GM06990 (cell line): ENCODE data around the gene MAP1B.

Experiments
- DNase-seq: peaks from one replicate; pipeline ENCODE4 v3.0.0-alpha.2; 2011; ENCODE audit not compliant: insufficient read length; ENCODE audit errors: extremely low read depth
- H3K27me3 ChIP-seq: replicated peaks from 2 replicates; pipeline ENCODE4 v1.6.0; 2011; ENCODE audit warnings: low read length; ENCODE audit not compliant: control insufficient read depth, insufficient read depth
- H3K36me3 ChIP-seq: 2 replicates; pipeline ENCODE4 v1.5.1; 2011; ENCODE audit warnings: low read length; ENCODE audit not compliant: control insufficient read depth, insufficient read depth
- H3K4me3 ChIP-seq: replicated peaks from 2 replicates; pipeline ENCODE4 v1.5.1; 2011; ENCODE audit warnings: low read depth, mild to moderate bottlenecking, control low read depth, low read length
- TF ChIP-seq, protein P1 (sequence below): IDR thresholded peaks from 2 replicates; pipeline ENCODE4 v1.5.1; 2011; ENCODE audit warnings: low read length, control low read depth, mild to moderate bottlenecking, inconsistent platforms; ENCODE audit not compliant: insufficient read depth, poor library complexity, severe bottlenecking

MAP1B gene

DNA sequence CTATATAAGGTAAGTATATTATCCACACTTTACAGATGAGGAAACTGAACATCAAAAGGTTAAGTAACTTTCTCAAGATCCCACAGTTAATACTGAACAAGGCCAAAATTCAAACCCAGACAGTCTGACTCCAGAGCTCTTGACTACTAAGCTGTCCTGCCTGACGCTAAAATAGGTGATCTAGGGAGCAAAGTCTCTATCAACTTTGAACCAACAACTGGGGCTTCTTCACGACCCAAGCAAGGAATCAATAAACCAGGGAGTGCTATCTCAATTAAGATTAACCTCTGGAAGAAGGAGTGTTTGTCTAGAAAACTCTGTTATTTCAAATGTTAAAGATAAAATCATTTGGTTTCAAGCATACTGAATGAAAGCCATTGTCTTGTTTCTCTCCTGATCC, 148.4 kb downstream of the MAP1B start:
- H3K36me3 ChIP-seq, result peaks cover 1% of the 10 kb centered on the region
- no peak overlapping the region for H3K4me3 ChIP-seq
- TF ChIP-seq, protein P1, sequence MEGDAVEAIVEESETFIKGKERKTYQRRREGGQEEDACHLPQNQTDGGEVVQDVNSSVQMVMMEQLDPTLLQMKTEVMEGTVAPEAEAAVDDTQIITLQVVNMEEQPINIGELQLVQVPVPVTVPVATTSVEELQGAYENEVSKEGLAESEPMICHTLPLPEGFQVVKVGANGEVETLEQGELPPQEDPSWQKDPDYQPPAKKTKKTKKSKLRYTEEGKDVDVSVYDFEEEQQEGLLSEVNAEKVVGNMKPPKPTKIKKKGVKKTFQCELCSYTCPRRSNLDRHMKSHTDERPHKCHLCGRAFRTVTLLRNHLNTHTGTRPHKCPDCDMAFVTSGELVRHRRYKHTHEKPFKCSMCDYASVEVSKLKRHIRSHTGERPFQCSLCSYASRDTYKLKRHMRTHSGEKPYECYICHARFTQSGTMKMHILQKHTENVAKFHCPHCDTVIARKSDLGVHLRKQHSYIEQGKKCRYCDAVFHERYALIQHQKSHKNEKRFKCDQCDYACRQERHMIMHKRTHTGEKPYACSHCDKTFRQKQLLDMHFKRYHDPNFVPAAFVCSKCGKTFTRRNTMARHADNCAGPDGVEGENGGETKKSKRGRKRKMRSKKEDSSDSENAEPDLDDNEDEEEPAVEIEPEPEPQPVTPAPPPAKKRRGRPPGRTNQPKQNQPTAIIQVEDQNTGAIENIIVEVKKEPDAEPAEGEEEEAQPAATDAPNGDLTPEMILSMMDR, result no peak
- no peak for DNase-seq
- no peaks in the 10 kb centered on the region for H3K27me3 ChIP-seq

DNA sequence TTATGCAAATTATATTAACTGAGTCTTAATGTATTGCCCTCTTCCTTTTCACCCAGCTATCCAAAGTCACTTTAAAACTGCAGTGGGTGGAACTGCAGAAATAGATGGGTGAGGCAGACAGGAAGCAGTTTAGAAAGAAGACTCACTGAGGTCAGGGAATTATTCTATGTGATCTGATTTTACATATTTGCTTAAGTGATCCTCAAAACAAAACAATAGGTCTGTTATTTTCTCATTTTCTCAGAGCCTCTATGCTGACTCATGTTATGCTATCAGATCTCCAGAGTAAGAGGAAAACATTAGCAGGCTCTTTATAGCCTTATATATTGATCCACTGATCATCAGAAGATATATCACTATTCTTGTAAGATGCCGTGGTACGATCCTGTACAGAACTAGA, 149.3 kb downstream of the MAP1B start:
- TF ChIP-seq, protein P1, result no peak
- H3K36me3 ChIP-seq, result peaks cover 1% of the 10 kb centered on the region; the same call in 1 of the 2 replicates
- H3K27me3 ChIP-seq, result no peaks in the 10 kb centered on the region
- H3K4me3 ChIP-seq, result no peak overlapping the region
- no peak for DNase-seq
